Mucosa of descending colon (tissue), 3 donors: ENCODE data around the gene BRIX1. TPM values are rescaled to one million over a fixed set of nuclear protein-coding genes. Genes with fewer than 3 reads are reported as not detected.

Experiments used
- ATAC-seq: fragments of 200-7000 bp; cut with Tn5 transposase; one replicate; pipeline ENCODE4 v1.9.1; 2020; ENCODE audit warnings: mild to moderate bottlenecking, moderate library complexity
- DNase-seq, 3 donors: peaks; one replicate each; pipeline ENCODE4 v3.0.0-alpha.2; 2020
- H3K36me3 ChIP-seq: fragments of 200-600 bp; one replicate; pipeline ENCODE4 v1.8.0; 2021; ENCODE audit warnings: low read depth, mild to moderate bottlenecking
- H3K4me1 ChIP-seq: fragments of 200-600 bp; one replicate; pipeline ENCODE4 v1.8.0; 2021; ENCODE audit warnings: low read depth, mild to moderate bottlenecking
- H3K4me3 ChIP-seq: fragments of 200-600 bp; one replicate; pipeline ENCODE4 v1.8.0; 2021; ENCODE audit warnings: mild to moderate bottlenecking
- H3K9me3 ChIP-seq: fragments of 200-600 bp; one replicate; pipeline ENCODE4 v1.8.0; 2021; ENCODE audit warnings: mild to moderate bottlenecking
- CTCF ChIP-seq: fragments of 200-600 bp; IDR thresholded peaks from one replicate; pipeline ENCODE4 v1.8.0; 2022; ENCODE audit warnings: antibody characterized with exemption, mild to moderate bottlenecking
- intact Hi-C, 2 donors: fragments of 100-400 bp; cut with DNase I in 1 of 2; cut with micrococcal nuclease in 1 of 2; formaldehyde crosslinking; loops; one replicate each; pipeline versions ENCODE4 v1.11.0 to v1.11.1; 2022; cut with DNase I, micrococcal nuclease
- total RNA-seq, 3 donors: library from RNA; stranded (reverse); fragmentation: NEBNext Ultra II Directional in 2 of 3; extraction: Animal tissue kit (Norgen Biotek cat#: 25700) in 2 of 3; gene quantifications; one replicate each; pipeline versions ENCODE4 v1.2.1 to v1.2.4, GENCODE V29; 2021 to 2023
- donor health status: DM: no; HTN: no; CAD: no; lungs with moderate emphysema.
- donor health status: DM: no; HTN: no; CAD: no.
- donor health status: DM: no; HTN: yes; CAD: no.

The BRIX1 gene
- total RNA-seq, 3 donors from 2014 or later = 10.7 to 19.2 (median 18.2) TPM

- no peak for ATAC-seq
- H3K4me3 ChIP-seq = no peak overlapping the region
- TF ChIP-seq CTCF = no peak
- no peak for DNase-seq
- H3K9me3 ChIP-seq = no peaks in the 10 kb centered on the region
- intact Hi-C loops = no loop called here
- no peaks in the 10 kb centered on the region for H3K4me1 ChIP-seq
- no peaks in the 10 kb centered on the region for H3K36me3 ChIP-seq
Measured at GRCh38 chr5:34870382-34870781, 45.1 kb upstream of the BRIX1 start.

GRCh38 chr5:34876275-34876674 lies 39.2 kb upstream of the BRIX1 start:
- TF ChIP-seq CTCF = no peak
- H3K9me3 ChIP-seq = no peaks in the 10 kb centered on the region
- H3K4me1 ChIP-seq = no peaks in the 10 kb centered on the region
- ATAC-seq (no peak), DNase-seq (no peak)
- H3K36me3 ChIP-seq = no peaks in the 10 kb centered on the region
- no peak overlapping the region for H3K4me3 ChIP-seq
- intact Hi-C loops = no loop called here

- no peak overlapping the region for H3K4me3 ChIP-seq
- H3K9me3 ChIP-seq = no peaks in the 10 kb centered on the region
- ATAC-seq (no peak), DNase-seq (no peak)
- H3K36me3 ChIP-seq = no peaks in the 10 kb centered on the region
- no peak for TF ChIP-seq CTCF
- H3K4me1 ChIP-seq = no peaks in the 10 kb centered on the region
- intact Hi-C loops = no loop called here
Measured at GRCh38 chr5:34881246-34881645, 34.3 kb upstream of the BRIX1 start.

- TF ChIP-seq CTCF = no peak
- no peaks in the 10 kb centered on the region for H3K36me3 ChIP-seq
- H3K4me3 ChIP-seq = no peak overlapping the region
- DNase-seq (no peak), ATAC-seq (no peak)
- intact Hi-C loops = no loop called here
- no peaks in the 10 kb centered on the region for H3K9me3 ChIP-seq
- H3K4me1 ChIP-seq = no peaks in the 10 kb centered on the region
Measured at GRCh38 chr5:34886392-34887119, 29.0 kb upstream of the BRIX1 start.

GRCh38 chr5:34889394-34889793 lies 26.1 kb upstream of the BRIX1 start:
- H3K4me1 ChIP-seq = no peaks in the 10 kb centered on the region
- ATAC-seq (no peak), DNase-seq (no peak)
- H3K9me3 ChIP-seq = no peaks in the 10 kb centered on the region
- no peaks in the 10 kb centered on the region for H3K36me3 ChIP-seq
- TF ChIP-seq CTCF = no peak
- no peak overlapping the region for H3K4me3 ChIP-seq
- intact Hi-C loops = no loop called here

GRCh38 chr5:34891981-34892380 lies 23.5 kb upstream of the BRIX1 start:
- Histone ChIP-seq H3K4me3 (no peak overlapping the region), H3K4me1 (no peaks in the 10 kb centered on the region), H3K36me3 (no peaks in the 10 kb centered on the region), H3K9me3 (no peaks in the 10 kb centered on the region)
- ATAC-seq (no peak), DNase-seq (no peak)
- TF ChIP-seq CTCF = no peak
- intact Hi-C loops = no loop called here
